Cerebellar cortex (tissue), 1 donor: ENCODE data around the gene ANKRD11.

Experiments used
- DNase-seq: peaks from one replicate; pipeline ENCODE4 v3.0.0-alpha.2; 2015; ENCODE audit warnings: low spot score

The ANKRD11 gene

DNA sequence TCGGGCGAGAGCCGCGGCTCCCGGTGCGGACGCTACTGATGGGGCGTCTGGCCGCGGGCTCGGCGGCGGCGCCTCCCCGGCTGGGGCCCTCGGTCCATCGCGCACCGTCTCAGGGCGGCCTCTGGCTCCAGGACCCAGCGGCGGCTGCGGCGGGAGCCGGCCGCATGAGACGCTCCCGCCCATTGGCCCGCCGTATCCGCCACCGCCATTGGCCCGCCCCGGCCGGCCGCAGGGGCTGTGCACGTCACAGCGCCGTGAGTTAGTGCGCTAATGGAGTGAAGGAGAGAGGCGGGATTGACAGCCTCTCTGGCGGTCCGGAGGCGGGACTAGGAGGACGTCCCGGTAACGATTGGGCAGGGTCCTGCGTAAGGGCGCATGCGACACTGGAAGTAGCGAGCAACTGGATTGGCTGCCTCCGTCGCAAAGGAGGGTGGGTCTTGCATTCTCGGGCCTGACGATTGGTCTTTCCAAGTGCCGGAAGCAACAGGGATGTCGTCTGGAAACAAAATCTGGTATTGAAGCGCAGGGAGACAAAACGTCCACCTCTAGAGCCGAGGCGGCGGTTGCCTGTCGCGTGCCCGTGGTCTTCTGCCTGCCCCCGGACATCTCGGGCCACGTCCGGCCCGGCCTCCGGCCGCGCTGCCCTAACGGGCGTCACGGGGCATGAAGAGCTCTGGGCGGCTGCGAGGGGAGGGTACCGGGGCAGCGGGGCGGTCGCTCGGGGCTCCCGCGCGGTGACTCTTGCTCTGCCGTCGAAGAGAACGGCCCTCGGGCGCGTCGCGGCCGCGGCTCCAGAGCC lies at the start of gene ANKRD11:
Gene ANKRD11, minus strand, starts transcription at position 123 of the 799 bp plus-strand sequence. CDS start 173,542 bp downstream, outside the sequence.
- DNase-seq, result peak; percentile 100

- no peak for DNase-seq
Measured at GRCh38 chr16:89538286-89538685, 47.9 kb upstream of the ANKRD11 start.

GRCh38 chr16:89537549-89537925 lies 47.2 kb upstream of the ANKRD11 start:
- no peak for DNase-seq

GRCh38 chr16:89536886-89537548 lies 46.7 kb upstream of the ANKRD11 start:
- no peak for DNase-seq

GRCh38 chr16:89536371-89536770 lies 46.0 kb upstream of the ANKRD11 start:
- no peak for DNase-seq

DNA sequence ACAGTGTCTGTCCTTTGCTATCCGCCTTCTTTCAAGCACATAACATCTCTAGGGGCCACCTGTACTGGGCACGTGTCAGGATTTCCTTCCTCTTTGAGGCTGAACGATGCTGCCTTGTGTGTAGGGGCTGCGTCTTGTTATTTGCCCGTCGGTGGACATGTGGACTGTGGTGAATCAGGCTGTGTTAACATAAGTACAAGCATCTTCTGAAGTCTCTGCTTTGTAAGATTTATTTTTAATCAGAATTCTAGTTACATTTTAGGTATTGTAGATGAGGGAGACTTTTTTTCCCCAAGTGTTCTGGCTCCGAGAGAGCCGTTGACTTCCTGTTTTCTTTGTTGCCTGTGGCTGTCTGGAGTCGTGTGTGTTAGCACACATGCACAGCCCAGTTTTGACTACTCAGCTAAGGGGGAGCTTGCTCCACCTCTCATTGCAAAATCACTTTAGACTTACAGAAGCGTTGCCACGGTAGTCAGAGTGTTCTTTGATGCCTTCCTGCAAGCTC lies 43.9 kb upstream of the ANKRD11 start:
- DNase-seq, result no peak

- DNase-seq, result no peak
Measured at GRCh38 chr16:89531821-89532526, 41.6 kb upstream of the ANKRD11 start.

DNA sequence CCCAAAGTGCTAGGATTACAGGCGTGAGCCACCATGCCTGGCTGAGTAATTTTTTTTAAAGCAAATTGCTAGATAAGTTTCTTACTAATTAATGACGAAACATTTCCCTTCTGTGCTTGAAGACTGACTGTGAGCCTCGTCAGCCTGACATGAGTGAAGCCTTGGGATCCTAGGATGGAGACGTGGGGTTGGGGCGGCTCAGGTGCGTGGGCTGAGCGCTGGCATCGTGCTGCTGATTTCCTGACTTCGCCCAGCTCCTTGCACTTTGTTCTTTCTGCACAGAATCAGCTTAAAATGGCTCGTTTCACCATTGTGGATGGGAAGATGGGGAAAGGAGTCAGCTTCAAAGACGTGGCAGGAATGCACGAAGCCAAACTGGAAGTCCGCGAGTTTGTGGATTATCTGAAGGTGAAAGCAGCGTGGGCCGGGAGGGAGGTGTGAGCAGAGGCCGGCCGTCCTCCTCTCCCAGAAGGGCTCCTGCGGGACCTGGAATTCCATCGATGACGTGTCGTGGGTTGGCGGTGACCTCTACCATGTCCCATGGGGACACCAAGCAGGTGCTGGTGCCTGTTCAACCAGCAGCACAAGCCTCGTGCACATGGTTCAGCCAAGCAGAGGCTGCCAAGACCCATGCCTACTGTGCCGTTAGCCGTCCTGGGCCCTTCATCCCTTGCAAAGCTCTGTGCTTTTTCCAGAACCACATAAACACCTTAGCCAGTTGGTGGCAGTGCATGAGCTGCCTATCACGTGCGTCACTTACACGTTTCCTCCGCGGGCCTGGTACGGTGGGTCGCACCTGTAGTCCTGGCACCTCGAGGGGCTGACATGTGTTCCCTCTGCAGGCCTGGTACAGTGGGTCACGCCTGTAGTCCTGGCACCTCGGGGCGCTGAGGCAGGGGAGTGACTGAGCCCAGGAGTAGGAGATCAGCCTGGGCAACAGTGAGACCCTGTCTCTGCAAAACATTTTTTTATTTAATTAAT lies 40.3 kb upstream of the ANKRD11 start:
- DNase-seq, result no peak

GRCh38 chr16:89529097-89529496 lies 38.7 kb upstream of the ANKRD11 start:
- DNase-seq, result no peak

DNA sequence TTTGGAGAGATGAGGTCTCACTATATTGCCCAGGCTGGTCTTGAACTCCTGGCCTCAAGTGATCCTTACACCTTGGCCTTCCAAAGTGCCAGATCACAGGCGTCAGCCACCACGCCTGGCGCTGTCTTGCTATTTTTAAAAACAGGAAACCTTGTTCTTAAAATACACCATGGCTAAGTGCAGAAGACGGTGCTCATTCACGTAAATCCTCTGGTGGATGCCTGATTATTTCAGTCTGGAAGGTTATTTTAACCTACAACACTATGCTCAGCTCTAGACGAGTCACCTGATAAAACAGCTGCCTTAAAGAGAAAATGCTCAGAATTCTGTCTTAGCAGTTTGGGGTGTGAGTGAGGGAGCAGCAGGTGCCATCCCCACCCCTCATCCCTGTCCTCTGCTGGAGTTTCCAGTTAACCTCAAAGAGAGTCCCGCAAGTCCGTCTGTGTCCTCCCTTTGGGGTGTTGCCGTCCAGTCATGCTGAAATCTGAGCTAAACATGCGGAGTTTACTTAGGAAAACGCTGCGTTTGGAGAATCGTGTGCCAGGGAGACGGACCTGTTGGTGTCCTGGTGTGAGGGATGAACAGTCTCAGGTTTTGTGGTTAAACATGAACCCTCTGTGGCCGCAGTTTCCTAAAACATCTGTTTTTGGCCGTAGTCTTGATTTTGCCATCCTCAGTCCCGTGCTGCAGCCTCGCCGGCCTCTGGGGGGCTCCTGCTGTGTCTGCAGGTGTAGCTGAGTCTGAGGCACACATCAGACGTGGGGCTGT lies 35.0 kb upstream of the ANKRD11 start:
- DNase-seq, result no peak

DNA sequence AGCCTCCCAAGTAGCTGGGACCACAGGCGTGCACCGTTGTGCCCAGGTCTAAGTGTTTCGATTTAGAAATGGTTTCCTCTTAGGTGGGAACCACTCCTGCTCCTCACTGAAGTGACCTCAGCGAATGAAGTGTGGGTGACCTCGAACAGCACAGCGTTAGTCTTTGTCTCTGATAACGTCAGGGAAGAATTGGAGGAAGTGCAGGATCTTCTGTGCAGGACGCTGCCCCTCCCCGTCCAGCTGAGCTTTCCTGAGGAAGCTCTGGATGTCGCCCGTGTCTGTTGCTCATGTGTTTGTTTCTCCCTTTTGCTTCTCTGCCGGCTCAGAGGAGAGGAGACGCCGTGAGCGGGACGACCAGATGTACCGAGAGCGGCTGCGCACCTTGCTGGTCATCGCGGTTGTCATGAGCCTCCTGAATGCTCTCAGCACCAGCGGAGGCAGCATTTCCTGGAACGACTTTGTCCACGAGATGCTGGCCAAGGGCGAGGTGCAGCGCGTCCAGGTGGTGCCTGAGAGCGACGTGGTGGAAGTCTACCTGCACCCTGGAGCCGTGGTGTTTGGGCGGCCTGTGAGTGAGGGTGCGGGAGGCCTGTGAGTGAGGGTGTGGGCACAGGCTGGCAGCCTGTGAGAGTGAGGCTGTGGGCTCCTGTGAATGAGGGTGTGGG lies 33.5 kb upstream of the ANKRD11 start:
- DNase-seq, result no peak

DNA sequence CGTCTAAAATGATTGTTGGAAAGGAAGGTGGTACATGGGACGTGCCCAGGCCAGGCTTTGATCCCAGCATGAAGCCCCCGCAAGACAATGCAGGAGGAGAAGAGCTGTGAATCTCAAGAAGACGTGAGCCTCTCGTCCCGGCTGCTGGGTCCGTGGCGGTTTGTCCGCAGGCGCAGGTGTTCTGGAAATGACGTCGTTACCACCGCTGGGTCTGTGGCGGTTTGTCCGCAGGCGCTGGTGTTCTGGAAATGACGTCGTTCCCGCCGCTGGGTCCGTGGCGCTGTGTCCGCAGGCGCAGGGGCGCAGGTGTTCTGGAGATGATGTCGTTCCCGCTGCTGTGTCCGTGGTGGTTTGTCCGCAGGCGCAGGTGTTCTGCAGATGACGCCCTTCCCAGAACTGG lies 31.9 kb upstream of the ANKRD11 start:
- DNase-seq, result no peak

DNA sequence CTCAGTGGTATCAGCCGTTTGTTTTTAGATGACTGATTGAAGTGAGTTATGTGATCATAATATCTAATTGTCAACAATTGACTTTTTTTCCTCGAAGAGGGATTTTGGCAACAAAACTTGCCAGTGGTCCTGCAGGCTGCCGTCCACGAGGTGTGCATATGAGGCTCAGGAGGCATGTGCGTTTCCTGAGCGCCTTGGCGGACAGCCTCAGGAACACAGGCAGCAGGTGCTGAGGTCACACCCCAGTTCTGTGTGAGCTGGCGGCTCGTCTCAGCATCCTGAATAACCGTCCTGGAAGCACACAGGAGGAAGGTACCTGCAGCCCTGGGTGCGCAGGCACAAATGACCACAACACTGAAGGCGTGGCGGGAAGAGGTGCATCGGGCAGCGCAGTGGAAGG lies 29.5 kb upstream of the ANKRD11 start:
- peak; percentile 36 for DNase-seq

- no peak for DNase-seq
Measured at GRCh38 chr16:89517128-89517527, 26.8 kb upstream of the ANKRD11 start.

DNA sequence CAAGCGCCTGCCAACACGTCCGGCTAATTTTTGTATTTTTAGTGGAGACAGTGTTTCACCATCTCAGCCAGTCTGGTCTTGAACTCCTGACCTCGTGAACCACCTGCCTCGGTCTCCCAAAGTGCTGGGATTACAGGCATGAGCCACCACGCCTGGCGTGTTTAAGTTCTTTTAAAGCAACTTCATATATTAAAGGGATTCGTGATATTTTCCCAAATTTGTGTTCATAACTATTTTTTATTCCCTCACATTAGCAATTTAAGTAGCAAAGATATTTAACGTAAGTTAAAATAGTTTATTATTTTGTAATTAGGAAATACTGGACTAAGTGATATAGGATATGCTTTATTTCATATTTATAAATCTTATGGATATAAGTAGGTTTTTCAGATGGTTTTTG lies 22.1 kb upstream of the ANKRD11 start:
- no peak for DNase-seq

- no peak for DNase-seq
Measured at GRCh38 chr16:89511374-89511773, 21.0 kb upstream of the ANKRD11 start.

GRCh38 chr16:89510526-89510925 lies 20.2 kb upstream of the ANKRD11 start:
- no peak for DNase-seq

- DNase-seq, result peak; percentile 73
Measured at GRCh38 chr16:89507834-89508590, 17.7 kb upstream of the ANKRD11 start, which contains the start of gene SPG7. Gene SPG7, plus strand, starts transcription at chr16:89508403. Its CDS starts 15 bp downstream, at chr16:89508418.

- DNase-seq, result peak; percentile 34
Measured at GRCh38 chr16:89507214-89507833, 17.0 kb upstream of the ANKRD11 start.
